Measurements from ENCODE around the gene HOXA4. TPM values are rescaled to one million over a fixed set of nuclear protein-coding genes. Genes with fewer than 3 reads are reported as not detected.

HOXA4 gene
- total RNA-seq, 2 donors from 2014 or later: 0.55 TPM; not detected in 1

DNA sequence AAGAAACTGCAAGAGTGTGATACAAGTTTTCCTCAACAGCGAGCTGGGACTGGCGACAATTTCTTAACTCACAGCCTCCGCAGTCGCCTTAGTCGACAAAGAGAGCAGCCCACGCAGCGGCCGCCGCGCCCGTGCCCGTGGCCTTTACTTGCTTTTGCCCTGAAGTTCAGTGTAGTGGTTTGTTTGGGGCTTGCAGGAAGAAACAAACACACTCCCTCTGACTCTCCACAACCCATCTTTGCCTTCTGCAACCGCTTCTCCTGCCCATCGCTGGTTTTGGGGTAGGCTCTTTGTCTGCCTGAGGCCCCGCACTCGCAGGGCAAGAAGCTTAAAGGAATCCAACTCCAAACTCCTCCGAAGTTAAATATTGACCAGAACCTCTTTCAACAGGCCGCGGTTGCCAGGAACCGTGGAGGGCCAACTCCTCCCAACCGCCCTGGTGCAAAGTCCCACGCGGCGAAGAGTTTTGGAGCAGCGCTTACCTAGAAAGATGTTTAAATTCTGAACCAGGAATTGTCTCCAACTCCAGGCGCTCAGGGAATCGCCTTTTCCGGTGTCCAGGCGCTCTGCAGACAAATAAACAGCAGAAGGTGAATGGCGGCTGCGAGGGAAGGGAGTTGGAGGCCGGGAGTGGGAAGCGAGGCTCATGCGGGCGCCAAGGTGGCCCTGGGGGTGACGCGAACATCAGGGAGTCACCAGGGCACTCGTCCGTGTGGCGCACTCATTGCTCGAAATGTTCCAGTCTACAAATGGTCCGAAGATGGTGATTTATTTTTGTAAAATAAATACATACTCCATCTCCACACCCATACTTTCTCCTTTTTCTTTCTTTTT lies 8.3 kb downstream of the HOXA4 start:
- Mint-ChIP-seq H3K27me3 (peaks cover 13 to 19% of the 10 kb centered on the region in 2 donors), H3K9me3 (no peaks in the 10 kb centered on the region), H3K4me1 (ENCODE audit: low read depth in 2 of 2) (no peaks in the 10 kb centered on the region), H3K27ac (no peak overlapping the region), H3K4me3 (no peak overlapping the region), H3K36me3 (no peaks in the 10 kb centered on the region)
- ATAC-seq: no peak
- no peak for DNase-seq (ENCODE audit: low spot score)

DNA sequence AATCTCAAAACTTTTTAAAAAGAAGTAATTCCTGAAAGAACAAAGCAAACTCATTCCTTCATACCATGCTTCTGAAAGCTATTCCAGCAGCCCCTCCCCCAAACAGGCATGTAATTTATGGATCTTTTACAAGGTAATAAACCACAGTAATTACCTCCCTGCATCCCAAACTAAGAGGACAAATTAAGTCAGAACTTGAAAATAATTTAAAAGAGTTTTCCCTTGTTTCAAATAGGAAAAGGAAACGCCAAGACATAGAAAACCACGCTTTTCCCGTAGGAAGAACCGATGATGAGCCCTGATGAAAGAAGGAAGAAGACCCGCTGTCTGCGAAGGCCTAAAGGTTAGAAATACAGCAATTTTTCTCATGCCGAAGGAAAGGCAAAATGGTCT lies 8.9 kb downstream of the HOXA4 start:
- H3K27ac Mint-ChIP-seq: no peak overlapping the region
- peaks cover 10 to 13% of the 10 kb centered on the region in 2 donors for H3K27me3 Mint-ChIP-seq
- DNase-seq (ENCODE audit: low spot score) (no peak), ATAC-seq (no peak)
- H3K4me3 Mint-ChIP-seq: no peak overlapping the region
- no peaks in the 10 kb centered on the region for H3K9me3 Mint-ChIP-seq
- no peaks in the 10 kb centered on the region for H3K4me1 Mint-ChIP-seq (ENCODE audit: low read depth in 2 of 2)
- H3K36me3 Mint-ChIP-seq: no peaks in the 10 kb centered on the region

DNA sequence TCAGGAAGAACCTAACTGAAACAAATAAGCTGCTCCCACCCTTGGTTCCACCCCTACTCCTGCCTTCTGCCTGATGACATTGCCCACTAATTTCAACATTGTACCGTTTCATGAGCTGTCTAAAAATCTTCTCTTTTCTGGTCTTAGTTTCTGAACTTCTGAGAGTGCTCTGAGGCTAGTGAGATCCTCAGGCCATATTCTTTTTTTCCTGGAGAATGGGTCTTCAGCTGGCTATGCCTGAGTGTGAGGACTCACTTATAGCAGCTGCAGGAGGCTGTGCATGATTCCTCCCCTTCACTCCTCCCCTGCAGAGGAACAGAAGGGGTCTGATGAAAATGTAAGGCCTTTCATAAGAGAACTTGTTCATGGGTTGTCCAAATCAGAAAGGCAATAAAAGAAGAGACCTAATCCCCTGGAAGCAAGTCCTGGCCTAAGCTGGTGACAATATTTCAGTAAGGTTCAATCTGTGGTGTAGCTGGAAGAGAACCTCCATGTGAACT lies 11.1 kb downstream of the HOXA4 start:
- Mint-ChIP-seq H3K9me3 (no peaks in the 10 kb centered on the region), H3K27ac (no peak overlapping the region), H3K4me3 (no peak overlapping the region), H3K4me1 (ENCODE audit: low read depth in 2 of 2) (no peaks in the 10 kb centered on the region), H3K27me3 (no peaks in the 10 kb centered on the region), H3K36me3 (no peaks in the 10 kb centered on the region)
- DNase-seq (ENCODE audit: low spot score) (no peak), ATAC-seq (no peak)

DNA sequence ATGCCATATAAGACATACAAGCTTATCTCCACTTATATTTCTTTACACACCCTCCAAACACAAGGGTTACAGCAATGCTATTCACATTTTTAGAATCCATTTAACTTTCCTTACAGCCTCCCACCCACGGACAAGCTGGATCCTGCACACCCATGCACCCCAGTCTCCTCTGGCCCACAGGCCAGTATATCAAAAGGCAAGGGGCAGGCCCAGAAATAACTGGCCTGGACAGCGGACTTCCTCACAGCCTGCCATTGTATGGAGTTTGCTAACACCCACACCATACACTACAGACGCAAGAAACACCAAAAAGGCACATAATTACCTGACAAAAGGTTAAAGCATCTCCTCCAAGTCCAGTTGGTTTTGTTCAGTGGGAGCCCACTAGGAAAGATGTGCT lies 12.0 kb downstream of the HOXA4 start:
- no peaks in the 10 kb centered on the region for H3K9me3 Mint-ChIP-seq
- no peaks in the 10 kb centered on the region for H3K36me3 Mint-ChIP-seq
- H3K4me1 Mint-ChIP-seq (ENCODE audit: low read depth in 2 of 2): no peaks in the 10 kb centered on the region
- ATAC-seq (no peak), DNase-seq (ENCODE audit: low spot score) (no peak)
- H3K4me3 Mint-ChIP-seq: no peak overlapping the region
- H3K27me3 Mint-ChIP-seq: no peaks in the 10 kb centered on the region
- H3K27ac Mint-ChIP-seq: no peak overlapping the region

DNA sequence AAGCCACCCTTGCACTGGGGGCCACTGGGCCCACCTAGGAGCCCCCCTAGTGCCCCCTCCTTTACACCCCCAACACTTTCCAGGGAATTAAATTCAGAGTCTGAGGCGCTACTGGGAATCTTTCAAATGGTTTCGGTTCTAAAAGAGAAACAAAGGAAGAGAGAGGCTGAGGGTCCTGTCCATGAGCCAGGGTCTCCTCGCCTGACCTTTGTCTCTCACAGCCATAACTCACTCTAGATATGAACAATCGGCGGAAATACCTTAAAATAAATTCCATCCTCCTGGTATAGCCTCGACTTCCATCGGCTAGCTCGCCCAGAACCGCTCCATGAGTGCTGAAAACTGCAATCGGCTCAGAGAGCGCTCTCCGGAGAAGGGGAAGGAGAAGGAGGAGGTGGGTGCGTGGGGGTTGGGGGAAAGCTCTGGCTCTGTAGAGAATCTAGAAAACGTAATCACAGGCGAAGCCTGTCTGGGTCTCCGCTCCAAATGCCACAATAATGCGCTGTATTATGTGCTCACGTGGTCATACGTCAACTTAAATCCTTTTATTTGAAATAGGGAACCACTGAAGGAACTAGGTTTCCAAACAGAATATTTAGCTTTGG lies 12.6 kb downstream of the HOXA4 start:
- DNase-seq (ENCODE audit: low spot score) (no peak), ATAC-seq (no peak)
- Mint-ChIP-seq H3K27me3 (no peaks in the 10 kb centered on the region), H3K36me3 (no peaks in the 10 kb centered on the region), H3K27ac (no peak overlapping the region), H3K4me3 (no peak overlapping the region), H3K9me3 (no peaks in the 10 kb centered on the region), H3K4me1 (ENCODE audit: low read depth in 2 of 2) (no peaks in the 10 kb centered on the region)

DNA sequence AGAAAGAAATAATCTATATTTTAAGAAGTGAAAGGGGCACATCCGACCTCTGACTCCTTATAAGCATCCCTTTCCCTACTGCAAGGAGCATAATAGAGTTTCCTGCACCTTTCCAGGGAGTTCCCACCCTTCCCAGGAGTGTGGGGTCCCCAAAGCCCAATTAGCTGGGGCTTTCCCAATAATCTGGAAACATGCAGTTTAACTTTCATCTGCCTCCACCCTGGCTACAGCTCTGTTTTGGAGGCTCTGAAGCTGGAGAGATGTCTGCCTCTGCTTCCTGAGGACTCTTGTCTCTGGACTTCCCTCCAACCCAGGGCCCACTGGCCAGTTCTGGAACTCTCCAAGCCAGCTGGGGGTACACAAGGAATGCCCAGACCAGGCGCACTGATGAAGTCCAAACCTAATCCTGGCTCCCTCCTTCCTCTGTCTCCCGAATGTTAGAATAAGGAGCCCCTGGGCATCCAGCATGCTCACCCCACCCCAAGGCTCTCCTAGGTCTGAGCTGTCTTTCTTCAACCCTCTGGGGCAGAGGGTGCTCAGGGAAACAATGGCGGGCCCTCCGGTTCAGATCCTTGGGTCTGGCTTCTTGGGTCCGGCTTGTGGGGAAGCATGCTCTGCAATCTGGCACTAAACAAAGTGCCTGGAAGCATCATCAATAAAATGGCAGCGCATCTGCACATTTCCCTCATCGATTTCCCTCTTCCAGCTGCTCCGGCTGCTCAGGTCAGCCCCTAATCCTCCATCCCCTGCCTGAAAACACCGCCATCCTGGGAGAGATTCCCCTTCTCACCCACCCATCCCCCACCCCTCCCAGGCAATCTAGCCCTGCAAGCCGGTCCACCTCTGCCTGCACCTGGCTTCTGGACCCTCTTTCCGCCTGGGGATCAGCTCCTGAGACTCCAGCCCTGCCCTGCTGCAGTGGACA lies 13.3 kb downstream of the HOXA4 start:
- Mint-ChIP-seq H3K4me3 (no peak overlapping the region), H3K27me3 (no peaks in the 10 kb centered on the region), H3K27ac (no peak overlapping the region), H3K36me3 (no peaks in the 10 kb centered on the region), H3K9me3 (no peaks in the 10 kb centered on the region), H3K4me1 (ENCODE audit: low read depth in 2 of 2) (no peaks in the 10 kb centered on the region)
- DNase-seq (ENCODE audit: low spot score) (no peak), ATAC-seq (no peak)

DNA sequence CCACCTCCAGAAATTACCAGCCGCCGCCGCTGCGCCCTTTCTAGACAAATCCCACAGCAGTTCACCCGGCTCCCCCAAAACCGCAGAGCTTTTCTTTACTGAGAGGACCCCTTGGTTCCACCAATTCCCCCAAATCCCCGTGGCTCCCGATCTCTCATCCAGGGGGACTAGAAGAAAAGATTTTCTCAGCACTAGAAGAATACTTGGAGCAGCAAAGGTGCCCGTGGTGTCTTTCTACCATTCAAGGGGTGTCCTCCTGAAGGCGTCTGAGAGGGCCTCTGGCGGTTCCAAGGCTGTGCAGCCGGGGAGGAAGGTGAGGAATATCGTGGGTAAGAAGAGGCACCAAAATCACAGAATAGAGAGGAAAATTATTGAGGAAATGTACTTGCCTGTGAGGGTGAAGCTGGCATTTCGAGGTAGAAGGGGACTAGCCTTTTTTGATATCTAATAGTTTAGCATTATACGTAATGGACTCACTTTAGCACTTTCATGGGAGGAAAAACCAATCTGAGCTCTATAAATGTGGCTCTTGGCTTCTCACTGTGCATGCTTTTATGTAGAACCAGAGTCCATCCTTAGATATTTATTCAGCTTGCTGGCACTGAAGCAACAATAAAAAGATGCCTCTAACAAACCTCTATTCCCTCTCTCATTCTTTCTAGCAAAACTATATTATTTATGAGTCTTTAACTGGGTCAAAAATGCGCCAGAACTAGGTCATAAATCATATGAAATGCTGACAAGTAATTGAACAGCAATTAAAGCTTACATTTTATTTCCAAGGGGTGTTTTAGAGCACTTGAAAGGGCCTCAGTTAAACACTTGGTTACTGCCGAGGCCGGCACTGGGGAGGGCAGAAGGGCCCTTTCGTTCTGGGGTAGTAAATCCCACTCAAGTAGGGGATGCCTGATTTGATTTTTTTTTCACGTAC lies 14.3 kb downstream of the HOXA4 start:
- Mint-ChIP-seq H3K27ac (no peak overlapping the region), H3K9me3 (no peaks in the 10 kb centered on the region), H3K4me1 (ENCODE audit: low read depth in 2 of 2) (no peaks in the 10 kb centered on the region), H3K4me3 (no peak overlapping the region), H3K36me3 (no peaks in the 10 kb centered on the region), H3K27me3 (no peaks in the 10 kb centered on the region)
- DNase-seq (ENCODE audit: low spot score) (no peak), ATAC-seq (no peak)

DNA sequence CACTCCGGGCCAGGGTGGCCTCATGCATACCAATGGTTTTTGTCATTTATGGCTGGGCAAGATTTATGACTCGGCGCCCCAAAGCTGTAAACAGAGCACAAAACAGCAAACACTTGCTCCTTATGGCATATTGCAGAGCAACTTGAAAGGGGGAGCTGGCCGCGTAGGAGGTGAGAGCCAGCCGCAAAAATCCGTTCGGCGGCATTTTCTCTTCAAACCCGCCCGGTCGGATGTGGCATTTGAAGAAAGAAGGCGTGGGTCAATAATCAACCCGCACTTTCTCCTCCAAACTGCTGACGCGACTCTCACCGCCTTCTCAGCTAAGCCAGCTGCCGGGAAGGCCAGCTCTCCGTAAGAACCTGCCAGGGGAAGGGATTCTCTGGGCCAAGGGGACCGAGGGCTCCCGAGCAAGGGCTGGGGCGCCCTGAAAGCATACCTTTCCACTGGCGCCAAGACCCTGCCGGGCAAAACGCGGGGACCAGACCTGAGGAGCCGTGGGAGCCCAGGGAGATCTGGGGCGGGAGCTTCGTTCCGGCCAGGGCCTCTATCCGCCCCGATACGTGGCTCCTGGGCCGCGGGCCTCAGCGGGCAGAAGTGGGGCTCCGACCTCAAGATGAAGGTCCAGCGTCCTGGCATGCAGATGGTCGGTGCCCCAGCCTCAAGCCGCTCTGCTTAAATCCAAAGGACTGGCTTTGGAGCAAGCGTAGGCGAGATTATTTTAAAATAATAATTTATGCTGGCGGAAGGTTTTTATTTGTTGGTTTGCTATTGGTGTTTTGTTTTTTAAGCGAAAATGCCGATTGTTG lies 15.1 kb downstream of the HOXA4 start:
- no peak overlapping the region for H3K4me3 Mint-ChIP-seq
- no peak for ATAC-seq
- no peaks in the 10 kb centered on the region for H3K9me3 Mint-ChIP-seq
- no peak for DNase-seq (ENCODE audit: low spot score)
- no peak overlapping the region for H3K27ac Mint-ChIP-seq
- no peaks in the 10 kb centered on the region for H3K4me1 Mint-ChIP-seq (ENCODE audit: low read depth in 2 of 2)
- H3K27me3 Mint-ChIP-seq: no peaks in the 10 kb centered on the region
- H3K36me3 Mint-ChIP-seq: no peaks in the 10 kb centered on the region

DNA sequence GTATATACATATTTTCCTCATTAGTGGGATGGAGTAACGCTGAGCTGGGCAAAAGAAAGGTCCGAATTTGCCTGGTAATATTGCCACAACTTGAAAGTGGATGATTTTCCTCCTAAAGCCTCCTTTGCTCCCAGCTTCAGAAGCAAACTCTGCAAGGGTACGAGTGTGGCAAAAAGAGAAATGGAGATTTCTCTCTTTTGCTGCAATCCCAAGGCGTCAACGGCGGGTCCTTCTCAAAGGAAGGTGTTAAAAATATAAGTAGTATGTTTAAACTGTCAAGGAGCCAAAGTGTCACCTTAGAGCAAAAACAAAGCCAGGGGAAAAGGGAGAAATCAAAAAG lies 15.7 kb downstream of the HOXA4 start:
- Mint-ChIP-seq H3K36me3 (no peaks in the 10 kb centered on the region), H3K27me3 (no peaks in the 10 kb centered on the region), H3K27ac (no peak overlapping the region), H3K4me3 (no peak overlapping the region), H3K9me3 (no peaks in the 10 kb centered on the region), H3K4me1 (ENCODE audit: low read depth in 2 of 2) (no peaks in the 10 kb centered on the region)
- ATAC-seq (no peak), DNase-seq (ENCODE audit: low spot score) (no peak)

DNA sequence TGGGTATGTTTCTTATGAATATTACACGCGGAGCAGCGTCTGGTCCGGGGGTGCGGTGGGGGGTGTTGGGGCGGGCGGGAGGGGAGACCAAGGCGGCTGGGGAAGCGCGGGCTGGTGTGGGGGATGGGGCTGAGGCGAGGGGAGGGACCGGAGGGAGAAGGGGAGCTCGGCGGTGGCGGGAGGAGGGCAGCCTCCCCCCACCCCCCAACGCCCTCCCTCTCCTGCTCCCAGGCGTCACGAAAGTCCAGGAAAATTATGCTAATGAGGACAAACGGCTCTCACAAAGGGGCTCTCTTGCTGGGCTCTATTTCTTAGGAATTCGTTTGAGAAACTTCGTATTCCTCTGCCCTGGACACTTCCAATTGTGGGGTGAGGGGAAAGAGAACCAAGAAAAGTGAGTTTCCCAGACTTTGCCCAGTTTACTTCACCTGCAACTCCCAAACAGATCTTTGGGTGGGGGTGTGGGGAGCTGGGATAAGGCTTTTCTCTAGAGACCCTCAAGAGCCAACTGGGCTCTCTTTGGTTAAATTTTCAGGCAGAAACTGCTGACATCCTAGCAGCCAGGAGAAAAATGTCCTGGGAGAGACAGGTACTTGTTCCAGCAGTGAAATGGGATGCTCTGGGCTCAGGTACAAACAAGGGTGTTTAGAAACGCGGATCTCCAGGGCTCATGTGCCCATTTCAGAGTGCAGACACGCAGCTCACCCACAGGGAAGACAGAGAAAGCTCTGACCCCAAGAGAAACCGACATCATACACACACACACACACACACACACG lies 16.4 kb downstream of the HOXA4 start:
- Mint-ChIP-seq H3K27ac (no peak overlapping the region), H3K27me3 (no peaks in the 10 kb centered on the region), H3K36me3 (no peaks in the 10 kb centered on the region), H3K4me1 (ENCODE audit: low read depth in 2 of 2) (no peaks in the 10 kb centered on the region), H3K9me3 (no peaks in the 10 kb centered on the region), H3K4me3 (no peak overlapping the region)
- ATAC-seq: no peak
- no peak for DNase-seq (ENCODE audit: low spot score)

DNA sequence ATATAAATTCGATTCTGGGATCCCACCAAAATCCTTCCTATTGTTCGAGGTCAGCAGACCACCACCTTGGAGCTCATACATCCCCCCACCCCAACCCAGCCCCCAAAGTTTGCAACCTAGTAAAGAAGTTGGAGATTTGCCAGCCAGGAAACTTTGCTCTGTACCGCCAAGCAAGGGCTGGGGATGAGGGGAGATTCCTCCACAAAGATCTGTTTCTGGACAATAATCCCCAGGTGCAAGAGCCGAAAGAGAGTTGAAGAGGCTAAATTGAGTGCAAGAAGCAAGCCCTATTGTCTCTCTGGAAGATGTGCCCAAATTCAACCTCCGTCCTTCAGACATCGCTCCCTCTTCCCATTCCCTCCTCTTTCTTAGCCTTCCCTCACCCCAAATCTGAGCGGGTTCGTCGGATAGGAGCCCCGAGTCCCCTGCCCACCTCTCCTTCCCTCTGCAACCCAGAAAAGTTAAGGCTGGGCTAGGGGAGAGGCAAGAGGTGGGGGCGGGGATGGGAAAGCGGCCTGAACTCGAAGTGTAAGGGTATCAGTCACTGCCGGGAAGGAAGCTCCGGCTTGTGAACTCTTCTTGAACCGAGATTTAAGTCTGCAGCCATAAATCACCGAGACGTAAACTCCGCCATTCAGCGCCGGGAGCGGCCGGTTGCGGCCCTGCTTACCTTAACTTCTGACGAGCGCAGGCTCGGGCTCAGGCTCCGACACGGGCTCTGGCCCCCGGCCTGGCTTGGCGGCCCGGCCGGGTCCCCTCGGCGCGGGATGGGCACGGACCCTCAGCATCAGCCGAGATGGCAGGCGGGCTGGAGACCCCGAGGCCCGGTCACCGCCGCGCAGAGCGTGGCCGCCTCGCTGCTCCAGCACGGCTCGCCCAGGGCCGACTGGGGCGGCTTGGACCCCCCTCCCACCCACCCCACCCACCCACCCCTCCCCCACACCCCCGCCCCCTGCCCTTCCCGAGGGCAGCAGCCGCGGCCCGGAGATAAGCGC lies 17.3 kb downstream of the HOXA4 start:
- Mint-ChIP-seq H3K27me3 (no peaks in the 10 kb centered on the region), H3K36me3 (no peaks in the 10 kb centered on the region), H3K9me3 (no peaks in the 10 kb centered on the region), H3K4me3 (no peak overlapping the region), H3K27ac (no peak overlapping the region), H3K4me1 (ENCODE audit: low read depth in 2 of 2) (no peaks in the 10 kb centered on the region)
- ATAC-seq (no peak), DNase-seq (ENCODE audit: low spot score) (no peak)

Data from natural killer cell treated with Interleukin-12 subunit alpha and Interleukin-12 subunit beta and Interleukin-15 and Interleukin-18, amount 100 ng/mL, for 72 hours (primary cell).